HEK293 (cell line): ENCODE data around the gene EZH1.

Experiments
- FEZF1 ChIP-seq: fragments of 450-650 bp; formaldehyde crosslinking; IDR thresholded peaks from 2 replicates; pipeline ENCODE4 v1.5.1; 2016; ENCODE audit warnings: missing biosample characterization, missing genetic modification characterization
- GLI2 ChIP-seq: fragments of 450-650 bp; formaldehyde crosslinking; IDR thresholded peaks from 2 replicates; pipeline ENCODE4; 2017; ENCODE audit warnings: missing biosample characterization, missing genetic modification characterization, low read depth, borderline replicate concordance
- GLIS1 ChIP-seq: fragments of 450-650 bp; formaldehyde crosslinking; IDR thresholded peaks from 2 replicates; pipeline ENCODE4 v1.5.1; 2016; ENCODE audit warnings: missing biosample characterization, missing genetic modification characterization
- HOXA7 ChIP-seq: sonication (generic); formaldehyde crosslinking; IDR thresholded peaks from 2 replicates; pipeline ENCODE4 v1.8.1; 2022; ENCODE audit warnings: missing genetic modification reagents, borderline replicate concordance
- KLF9 ChIP-seq: fragments of 450-650 bp; formaldehyde crosslinking; IDR thresholded peaks from 2 replicates; pipeline ENCODE4 v1.5.1; 2016; ENCODE audit warnings: missing biosample characterization, missing genetic modification characterization, low read depth
- SETDB1 ChIP-seq: IDR thresholded peaks from one replicate; pipeline ENCODE4 v1.6.1; 2017; ENCODE audit warnings: mild to moderate bottlenecking, low read length, moderate library complexity, mixed read lengths; ENCODE audit not compliant: insufficient read length
- SP3 ChIP-seq: fragments of 450-650 bp; formaldehyde crosslinking; IDR thresholded peaks from 2 replicates; pipeline ENCODE4 v1.5.1; 2016; ENCODE audit warnings: missing biosample characterization, missing genetic modification characterization
- SP7 ChIP-seq: fragments of 450-650 bp; formaldehyde crosslinking; IDR thresholded peaks from 2 replicates; pipeline ENCODE4 v1.5.1; 2016; ENCODE audit warnings: missing biosample characterization, missing genetic modification characterization
- YY1 ChIP-seq: fragments of 450-650 bp; formaldehyde crosslinking; IDR thresholded peaks from 2 replicates; pipeline ENCODE4 v1.5.1; 2018; ENCODE audit warnings: missing biosample characterization, missing genetic modification characterization
- YY2 ChIP-seq: fragments of 450-650 bp; formaldehyde crosslinking; IDR thresholded peaks from 2 replicates; pipeline ENCODE4 v1.5.1; 2016; ENCODE audit warnings: missing biosample characterization, missing genetic modification characterization
- ZBTB26 ChIP-seq: fragments of 450-650 bp; formaldehyde crosslinking; optimal IDR thresholded peaks from 2 replicates; pipeline ENCODE3; 2016; ENCODE audit warnings: missing biosample characterization, mild to moderate bottlenecking, missing genetic modification characterization
- ZBTB8A ChIP-seq: fragments of 450-650 bp; formaldehyde crosslinking; IDR thresholded peaks from 2 replicates; pipeline ENCODE4 v1.5.1; 2016; ENCODE audit warnings: missing biosample characterization, missing genetic modification characterization
- ZNF121 ChIP-seq: fragments of 450-650 bp; formaldehyde crosslinking; IDR thresholded peaks from 2 replicates; pipeline ENCODE4 v1.5.1; 2016; ENCODE audit warnings: missing biosample characterization, missing genetic modification characterization
- ZNF138 ChIP-seq: fragments of 450-650 bp; formaldehyde crosslinking; IDR thresholded peaks from 2 replicates; pipeline ENCODE4 v1.5.1; 2016; ENCODE audit warnings: missing biosample characterization, missing genetic modification characterization, borderline replicate concordance
- ZNF202 ChIP-seq: fragments of 450-650 bp; formaldehyde crosslinking; IDR thresholded peaks from 2 replicates; pipeline ENCODE4 v1.5.1; 2016; ENCODE audit warnings: missing biosample characterization, missing genetic modification characterization, borderline replicate concordance
- ZNF239 ChIP-seq: fragments of 450-650 bp; formaldehyde crosslinking; IDR thresholded peaks from 2 replicates; pipeline ENCODE4 v1.5.1; 2016; ENCODE audit warnings: missing biosample characterization, missing genetic modification characterization
- ZNF280C ChIP-seq: fragments of 450-650 bp; formaldehyde crosslinking; IDR thresholded peaks from 2 replicates; pipeline ENCODE4 v1.5.1; 2016; ENCODE audit warnings: missing biosample characterization, missing genetic modification characterization
- ZNF324 ChIP-seq: fragments of 450-650 bp; formaldehyde crosslinking; IDR thresholded peaks from 2 replicates; pipeline ENCODE4 v1.5.1; 2016; ENCODE audit warnings: missing biosample characterization, missing genetic modification characterization
- ZNF596 ChIP-seq: fragments of 450-650 bp; IDR thresholded peaks from 2 replicates; pipeline ENCODE4 v1.5.0; 2018; ENCODE audit warnings: missing biosample characterization, mild to moderate bottlenecking, missing genetic modification characterization, moderate library complexity
- ZNF629 ChIP-seq: fragments of 450-650 bp; formaldehyde crosslinking; IDR thresholded peaks from 2 replicates; pipeline ENCODE4 v1.5.1; 2017; ENCODE audit warnings: missing biosample characterization, missing genetic modification characterization
- ZNF654 ChIP-seq: fragments of 450-650 bp; formaldehyde crosslinking; IDR thresholded peaks from 2 replicates; pipeline ENCODE4 v1.5.1; 2016; ENCODE audit warnings: low read depth, missing biosample characterization, missing genetic modification characterization
- ZNF660 ChIP-seq: fragments of 450-650 bp; IDR thresholded peaks from 2 replicates; pipeline ENCODE4 v1.5.1; 2018; ENCODE audit warnings: missing biosample characterization, mild to moderate bottlenecking, missing genetic modification characterization
- ZNF785 ChIP-seq: fragments of 450-650 bp; formaldehyde crosslinking; IDR thresholded peaks from 2 replicates; pipeline ENCODE4 v1.5.1; 2016; ENCODE audit warnings: missing biosample characterization, missing genetic modification characterization
- ZNF791 ChIP-seq: fragments of 450-650 bp; formaldehyde crosslinking; IDR thresholded peaks from 2 replicates; pipeline ENCODE4 v1.5.1; 2016; ENCODE audit warnings: missing biosample characterization, missing genetic modification characterization
- ZNF792 ChIP-seq: fragments of 450-650 bp; formaldehyde crosslinking; IDR thresholded peaks from 2 replicates; pipeline ENCODE4 v1.5.1; 2016; ENCODE audit warnings: missing biosample characterization, missing genetic modification characterization
- ZNF843 ChIP-seq: fragments of 450-650 bp; formaldehyde crosslinking; IDR thresholded peaks from 2 replicates; pipeline ENCODE4 v1.5.1; 2016; ENCODE audit warnings: missing biosample characterization, missing genetic modification characterization
- TF ChIP-seq, protein P1 (sequence below): fragments of 450-650 bp; formaldehyde crosslinking; IDR thresholded peaks from 2 replicates; pipeline ENCODE4; 2016; ENCODE audit warnings: missing biosample characterization, missing genetic modification characterization
- TF ChIP-seq, protein P2 (sequence below): fragments of 450-650 bp; formaldehyde crosslinking; IDR thresholded peaks from 2 replicates; pipeline ENCODE4 v1.5.1; 2016; ENCODE audit warnings: missing biosample characterization, missing genetic modification characterization
- TF ChIP-seq, protein P3 (sequence below): fragments of 450-650 bp; formaldehyde crosslinking; IDR thresholded peaks from 2 replicates; pipeline ENCODE4 v1.5.1; 2016; ENCODE audit warnings: missing biosample characterization, missing genetic modification characterization
- TF ChIP-seq, protein P4 (sequence below): fragments of 450-650 bp; IDR thresholded peaks from 2 replicates; pipeline ENCODE4 v1.5.1; 2018; ENCODE audit warnings: missing biosample characterization, mild to moderate bottlenecking, missing genetic modification characterization

Gene EZH1

DNA sequence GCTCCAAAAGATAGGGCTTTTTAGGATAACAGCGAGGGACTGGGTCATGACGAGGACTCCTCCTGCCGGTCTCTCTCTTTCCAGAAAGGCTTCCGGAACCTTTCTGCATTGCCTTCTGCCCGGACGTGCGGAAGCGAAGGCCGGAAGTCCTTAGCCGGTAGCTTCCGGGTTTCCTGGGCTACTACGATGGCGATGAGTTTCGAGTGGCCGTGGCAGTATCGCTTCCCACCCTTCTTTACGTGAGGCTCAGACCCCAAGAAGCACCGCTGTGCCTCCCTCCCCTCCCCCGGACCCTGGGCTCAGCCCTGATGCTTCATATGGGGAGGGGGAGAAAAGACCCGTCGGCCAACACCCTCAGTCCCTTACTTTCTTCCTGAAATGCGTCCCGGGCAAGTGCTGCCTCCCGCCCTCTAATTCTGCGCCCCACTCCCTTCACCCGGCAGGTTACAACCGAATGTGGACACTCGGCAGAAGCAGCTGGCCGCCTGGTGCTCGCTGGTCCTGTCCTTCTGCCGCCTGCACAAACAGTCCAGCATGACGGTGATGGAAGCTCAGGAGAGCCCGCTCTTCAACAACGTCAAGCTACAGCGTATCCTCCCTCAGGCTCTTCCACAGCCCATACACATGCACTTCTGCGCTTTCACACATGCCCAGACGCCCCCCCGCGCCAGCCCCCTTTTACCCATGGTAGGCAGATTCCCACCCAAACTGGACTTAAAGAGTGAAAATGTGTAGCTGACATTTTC lies 28.6 kb upstream of the EZH1 start, which contains the start of gene VPS25 (continued):
- no peak for TF ChIP-seq ZNF138 (tag by site-specific recombination)
- TF ChIP-seq, protein P1, sequence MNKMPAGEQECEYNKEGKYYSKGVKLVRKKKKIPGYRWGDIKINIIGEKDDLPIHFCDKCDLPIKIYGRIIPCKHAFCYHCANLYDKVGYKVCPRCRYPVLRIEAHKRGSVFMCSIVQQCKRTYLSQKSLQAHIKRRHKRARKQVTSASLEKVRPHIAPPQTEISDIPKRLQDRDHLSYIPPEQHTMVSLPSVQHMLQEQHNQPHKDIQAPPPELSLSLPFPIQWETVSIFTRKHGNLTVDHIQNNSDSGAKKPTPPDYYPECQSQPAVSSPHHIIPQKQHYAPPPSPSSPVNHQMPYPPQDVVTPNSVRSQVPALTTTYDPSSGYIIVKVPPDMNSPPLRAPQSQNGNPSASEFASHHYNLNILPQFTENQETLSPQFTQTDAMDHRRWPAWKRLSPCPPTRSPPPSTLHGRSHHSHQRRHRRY, result no peak
- no peak for TF ChIP-seq ZNF239 (tag by site-specific recombination)
- TF ChIP-seq ZNF121 (tag by site-specific recombination), result no peak
- TF ChIP-seq, protein P2, sequence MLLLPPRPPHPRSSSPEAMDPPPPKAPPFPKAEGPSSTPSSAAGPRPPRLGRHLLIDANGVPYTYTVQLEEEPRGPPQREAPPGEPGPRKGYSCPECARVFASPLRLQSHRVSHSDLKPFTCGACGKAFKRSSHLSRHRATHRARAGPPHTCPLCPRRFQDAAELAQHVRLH (tag by site-specific recombination), result peak; percentile 99
- TF ChIP-seq YY1 (tag by site-specific recombination), result peak; percentile 84
- TF ChIP-seq SP7 (tag by site-specific recombination), result peak; percentile 86
- no peak for TF ChIP-seq KLF9 (tag by site-specific recombination)
- TF ChIP-seq ZNF791 (tag by site-specific recombination), result no peak
- peak; percentile 26 for TF ChIP-seq ZBTB26 (tag by site-specific recombination)
- no peak for TF ChIP-seq ZNF280C
- TF ChIP-seq HOXA7 (CRISPR knock-in tag), result no peak
- no peak for TF ChIP-seq ZNF785 (tag by site-specific recombination)
- peak; percentile 80 for TF ChIP-seq ZNF629 (tag by site-specific recombination)
- TF ChIP-seq, protein P3, sequence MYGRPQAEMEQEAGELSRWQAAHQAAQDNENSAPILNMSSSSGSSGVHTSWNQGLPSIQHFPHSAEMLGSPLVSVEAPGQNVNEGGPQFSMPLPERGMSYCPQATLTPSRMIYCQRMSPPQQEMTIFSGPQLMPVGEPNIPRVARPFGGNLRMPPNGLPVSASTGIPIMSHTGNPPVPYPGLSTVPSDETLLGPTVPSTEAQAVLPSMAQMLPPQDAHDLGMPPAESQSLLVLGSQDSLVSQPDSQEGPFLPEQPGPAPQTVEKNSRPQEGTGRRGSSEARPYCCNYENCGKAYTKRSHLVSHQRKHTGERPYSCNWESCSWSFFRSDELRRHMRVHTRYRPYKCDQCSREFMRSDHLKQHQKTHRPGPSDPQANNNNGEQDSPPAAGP (tag by site-specific recombination), result peak; percentile 89
- TF ChIP-seq ZNF324 (tag by site-specific recombination), result peak; percentile 67; the same call in 1 of the 2 replicates
- no peak for TF ChIP-seq GLIS1
- TF ChIP-seq SP3 (tag by site-specific recombination), result peak; percentile 53
- TF ChIP-seq GLI2 (tag by site-specific recombination), result no peak
- 0 out of 2 replicates have a peak, but pooled peaks have one; percentile 42 for TF ChIP-seq ZNF843 (tag by site-specific recombination)
- peak; percentile 73 for TF ChIP-seq YY2
- no peak for TF ChIP-seq ZNF202 (tag by site-specific recombination)
- TF ChIP-seq, protein P4, sequence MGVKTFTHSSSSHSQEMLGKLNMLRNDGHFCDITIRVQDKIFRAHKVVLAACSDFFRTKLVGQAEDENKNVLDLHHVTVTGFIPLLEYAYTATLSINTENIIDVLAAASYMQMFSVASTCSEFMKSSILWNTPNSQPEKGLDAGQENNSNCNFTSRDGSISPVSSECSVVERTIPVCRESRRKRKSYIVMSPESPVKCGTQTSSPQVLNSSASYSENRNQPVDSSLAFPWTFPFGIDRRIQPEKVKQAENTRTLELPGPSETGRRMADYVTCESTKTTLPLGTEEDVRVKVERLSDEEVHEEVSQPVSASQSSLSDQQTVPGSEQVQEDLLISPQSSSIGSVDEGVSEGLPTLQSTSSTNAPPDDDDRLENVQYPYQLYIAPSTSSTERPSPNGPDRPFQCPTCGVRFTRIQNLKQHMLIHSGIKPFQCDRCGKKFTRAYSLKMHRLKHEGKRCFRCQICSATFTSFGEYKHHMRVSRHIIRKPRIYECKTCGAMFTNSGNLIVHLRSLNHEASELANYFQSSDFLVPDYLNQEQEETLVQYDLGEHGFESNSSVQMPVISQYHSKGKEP (tag by site-specific recombination), result no peak
- TF ChIP-seq FEZF1 (tag by site-specific recombination), result no peak
- peak; percentile 16; the same call in 1 of the 2 replicates for TF ChIP-seq ZNF654 (tag by site-specific recombination)
- no peak for TF ChIP-seq SETDB1
- peak; percentile 35; the same call in 1 of the 2 replicates for TF ChIP-seq ZNF596 (tag by site-specific recombination)
- peak; percentile 98 for TF ChIP-seq ZNF660 (tag by site-specific recombination)
- peak; percentile 54 for TF ChIP-seq ZBTB8A (tag by site-specific recombination)
- no peak for TF ChIP-seq ZNF792
